ENCODE data around the gene WNT11. TPM values are rescaled to one million over a fixed set of nuclear protein-coding genes. Genes with fewer than 3 reads are reported as not detected.
"Not testable (repeated sequence)": the region's sequence is repeated elsewhere in the genome, so short reads cannot be mapped to it uniquely, and the experiment has no call there.

WNT11 gene
- total RNA-seq, 2 donors from 2014 or later = 3.4 to 6.6 TPM

- intact Hi-C loops (cut with DNase I) = loop anchor here in 1 of 2 donors (2.0 kb wide), 1 partner anchor 109 kb away; no protein-coding TSS in a partner anchor
- DNase-seq = no peak
- no peak for ATAC-seq
These were observed 3.2 kb upstream of the WNT11 start for GRCh38 chr11:76209375-76209972.

GRCh38 chr11:76208438-76209374, 2.4 kb upstream of the WNT11 start:
- intact Hi-C loops (cut with DNase I) = loop anchor here in 1 of 2 donors (2.0 kb wide), 1 partner anchor 110 kb away; no protein-coding TSS in a partner anchor
- ATAC-seq (peak; percentile 58 to 62), DNase-seq (peak; percentile 77)

GRCh38 chr11:76207642-76208401, 1.5 kb upstream of the WNT11 start:
- intact Hi-C loops (cut with DNase I) = loop anchor here (2.0 kb wide), 3 partner anchors 111 to 311 kb away; no protein-coding TSS in a partner anchor
- DNase-seq (peak; percentile 84), ATAC-seq (peak; percentile 71 to 80)

GRCh38 chr11:76206077-76206326, 300 bp downstream of the WNT11 start:
- no peak for DNase-seq
- no peak for ATAC-seq
- intact Hi-C loops (cut with DNase I) = loop anchor here (2.0 kb wide), 2 partner anchors 115 to 309 kb away; no protein-coding TSS in a partner anchor

- intact Hi-C loops (cut with DNase I) = loop anchor here (2.0 kb wide), 2 partner anchors 115 to 309 kb away; no protein-coding TSS in a partner anchor
- no peak for ATAC-seq
- DNase-seq = no peak
These were observed 838 bp downstream of the WNT11 start for GRCh38 chr11:76205252-76206076.

GRCh38 chr11:76203937-76204336, 2.4 kb downstream of the WNT11 start:
- intact Hi-C loops (cut with DNase I) = no loop called here
- DNase-seq (no peak), ATAC-seq (no peak)

- ATAC-seq = no peak
- intact Hi-C loops (cut with DNase I) = no loop called here
- DNase-seq = no peak
These were observed 3.0 kb downstream of the WNT11 start for GRCh38 chr11:76203131-76203925.

- DNase-seq = no peak
- no peak for ATAC-seq
- intact Hi-C loops (cut with DNase I) = no loop called here
These were observed 4.5 kb downstream of the WNT11 start for GRCh38 chr11:76201672-76202412.

GRCh38 chr11:76201056-76201455, 5.2 kb downstream of the WNT11 start:
- ATAC-seq (no peak), DNase-seq (no peak)
- intact Hi-C loops (cut with DNase I) = no loop called here

GRCh38 chr11:76200006-76200940, 6.0 kb downstream of the WNT11 start:
- ATAC-seq (no peak), DNase-seq (no peak)
- intact Hi-C loops (cut with DNase I) = no loop called here

- DNase-seq; ATAC-seq; intact Hi-C loops (cut with DNase I): not testable (repeated sequence)
These were observed 7.6 kb downstream of the WNT11 start for GRCh38 chr11:76198691-76199090.

GRCh38 chr11:76197941-76198640, 8.2 kb downstream of the WNT11 start:
- DNase-seq = no peak
- intact Hi-C loops (cut with DNase I) = no loop called here
- no peak for ATAC-seq

- DNase-seq (no peak), ATAC-seq (no peak)
- intact Hi-C loops (cut with DNase I) = no loop called here
These were observed 9.0 kb downstream of the WNT11 start for GRCh38 chr11:76197332-76197731.

GRCh38 chr11:76196849-76197248, 9.5 kb downstream of the WNT11 start:
- no peak for DNase-seq
- no peak for ATAC-seq
- intact Hi-C loops (cut with DNase I) = no loop called here

- no peak for DNase-seq
- intact Hi-C loops (cut with DNase I) = no loop called here
- no peak for ATAC-seq
These were observed 11.2 kb downstream of the WNT11 start for GRCh38 chr11:76194872-76195668.

Data from left cardiac atrium (tissue), 4 donors.